ENCODE data around the gene DCDC2C. TPM values are rescaled to one million over a fixed set of nuclear protein-coding genes. Genes with fewer than 3 reads are reported as not detected.

The DCDC2C gene
- total RNA-seq, 2 donors from 2014 or later = not detected

DNA sequence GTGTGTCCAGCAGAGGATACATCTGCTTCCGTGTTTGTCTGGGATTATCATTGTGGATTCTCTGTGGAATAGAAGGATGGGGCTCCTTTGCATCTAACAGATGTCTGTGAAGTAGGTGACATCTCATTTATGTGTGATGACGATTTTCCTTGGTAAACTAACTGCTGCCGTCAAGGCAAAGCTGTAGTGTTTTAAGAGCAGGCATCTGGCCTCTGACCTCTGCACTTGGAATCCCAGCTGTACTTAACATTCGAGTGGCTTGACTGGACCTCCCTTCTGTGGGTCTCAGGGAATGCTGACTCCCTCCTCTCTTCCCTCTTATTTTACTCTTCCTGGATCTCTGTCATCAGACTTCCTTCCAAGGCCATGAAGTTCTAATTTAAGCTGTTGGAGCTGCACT lies 56.4 kb downstream of the DCDC2C start:
- Histone ChIP-seq H3K27ac (no peak overlapping the region), H3K4me1 (no peaks in the 10 kb centered on the region), H3K36me3 (no peaks in the 10 kb centered on the region), H3K9ac (ENCODE audit: low read depth in 2 of 2, low read length in 2 of 2) (no peak overlapping the region), H3K9me3 (no peaks in the 10 kb centered on the region), H3K4me3 (no peak overlapping the region), H3K27me3 (no peaks in the 10 kb centered on the region)
- DNase-seq = no peak
- intact Hi-C loops (cut with DNase I) = no loop called here
- TF ChIP-seq, protein P1, sequence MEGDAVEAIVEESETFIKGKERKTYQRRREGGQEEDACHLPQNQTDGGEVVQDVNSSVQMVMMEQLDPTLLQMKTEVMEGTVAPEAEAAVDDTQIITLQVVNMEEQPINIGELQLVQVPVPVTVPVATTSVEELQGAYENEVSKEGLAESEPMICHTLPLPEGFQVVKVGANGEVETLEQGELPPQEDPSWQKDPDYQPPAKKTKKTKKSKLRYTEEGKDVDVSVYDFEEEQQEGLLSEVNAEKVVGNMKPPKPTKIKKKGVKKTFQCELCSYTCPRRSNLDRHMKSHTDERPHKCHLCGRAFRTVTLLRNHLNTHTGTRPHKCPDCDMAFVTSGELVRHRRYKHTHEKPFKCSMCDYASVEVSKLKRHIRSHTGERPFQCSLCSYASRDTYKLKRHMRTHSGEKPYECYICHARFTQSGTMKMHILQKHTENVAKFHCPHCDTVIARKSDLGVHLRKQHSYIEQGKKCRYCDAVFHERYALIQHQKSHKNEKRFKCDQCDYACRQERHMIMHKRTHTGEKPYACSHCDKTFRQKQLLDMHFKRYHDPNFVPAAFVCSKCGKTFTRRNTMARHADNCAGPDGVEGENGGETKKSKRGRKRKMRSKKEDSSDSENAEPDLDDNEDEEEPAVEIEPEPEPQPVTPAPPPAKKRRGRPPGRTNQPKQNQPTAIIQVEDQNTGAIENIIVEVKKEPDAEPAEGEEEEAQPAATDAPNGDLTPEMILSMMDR (IDR thresholded peaks at IDR 0.05) = no peak

DNA sequence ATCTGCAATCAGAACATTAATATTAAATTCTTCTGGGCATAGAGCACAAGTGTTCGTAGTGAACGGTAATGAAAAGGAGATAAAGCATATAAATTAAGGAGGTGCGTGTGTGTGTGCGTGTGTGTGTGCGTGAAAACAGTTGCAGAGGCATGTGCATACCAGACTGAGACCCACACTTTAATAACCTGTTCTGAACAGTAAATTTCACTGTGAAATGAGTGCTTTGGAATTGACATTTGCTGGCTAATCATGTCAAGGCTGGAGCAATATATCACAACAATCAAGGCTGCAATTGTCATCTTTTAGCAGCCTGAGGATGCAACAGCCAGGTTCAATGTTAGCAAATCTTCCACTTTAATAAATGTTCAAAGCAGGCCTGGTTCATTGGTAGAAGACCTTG lies 57.9 kb downstream of the DCDC2C start:
- intact Hi-C loops (cut with DNase I) = no loop called here
- H3K4me1 ChIP-seq = no peaks in the 10 kb centered on the region
- H3K4me3 ChIP-seq = no peak overlapping the region
- no peak overlapping the region for H3K27ac ChIP-seq
- H3K9ac ChIP-seq (ENCODE audit: low read depth in 2 of 2, low read length in 2 of 2) = no peak overlapping the region
- no peak for DNase-seq
- H3K9me3 ChIP-seq = no peaks in the 10 kb centered on the region
- H3K27me3 ChIP-seq = no peaks in the 10 kb centered on the region
- TF ChIP-seq, protein P1 (IDR thresholded peaks at IDR 0.05) = no peak
- no peaks in the 10 kb centered on the region for H3K36me3 ChIP-seq

DNA sequence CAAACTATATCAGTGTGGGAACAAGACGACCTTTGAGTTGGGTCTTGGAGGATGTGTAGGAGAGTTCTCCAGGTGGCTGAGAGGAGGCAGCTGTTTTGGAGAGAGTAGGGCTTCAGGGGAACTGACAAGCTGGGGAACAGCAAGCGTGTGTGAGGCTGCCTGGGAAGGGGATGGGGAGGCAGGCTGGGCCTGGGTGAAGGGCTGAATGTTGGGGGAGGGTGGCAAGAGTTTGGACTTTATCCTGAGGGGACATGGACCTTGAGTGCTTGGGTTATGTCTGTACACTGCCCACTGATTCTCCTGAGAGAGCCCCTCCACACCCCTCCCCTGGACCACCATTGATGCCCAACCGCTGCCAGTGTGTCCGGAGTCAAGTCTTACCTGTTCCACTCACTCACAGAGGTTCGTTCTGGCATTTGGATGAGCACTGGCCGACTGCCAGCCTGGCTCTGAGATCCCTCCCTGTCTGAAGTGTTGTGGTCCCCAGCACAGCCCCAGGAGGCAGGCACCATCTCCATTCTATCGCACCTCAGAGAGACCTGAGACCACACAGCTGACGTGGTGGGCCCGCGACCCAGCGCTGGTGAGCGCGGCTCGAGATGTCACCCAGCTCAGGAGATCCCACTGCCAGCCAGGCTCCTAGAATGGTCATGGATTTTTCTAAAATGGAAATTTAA lies 59.5 kb downstream of the DCDC2C start:
- TF ChIP-seq, protein P1 (IDR thresholded peaks at IDR 0.05) = no peak
- DNase-seq = no peak
- H3K36me3 ChIP-seq = no peaks in the 10 kb centered on the region
- H3K9ac ChIP-seq (ENCODE audit: low read depth in 2 of 2, low read length in 2 of 2) = no peak overlapping the region
- H3K9me3 ChIP-seq = no peaks in the 10 kb centered on the region
- H3K27me3 ChIP-seq = no peaks in the 10 kb centered on the region
- H3K27ac ChIP-seq = no peak overlapping the region
- intact Hi-C loops (cut with DNase I) = no loop called here
- H3K4me3 ChIP-seq = no peak overlapping the region
- H3K4me1 ChIP-seq = no peaks in the 10 kb centered on the region

DNA sequence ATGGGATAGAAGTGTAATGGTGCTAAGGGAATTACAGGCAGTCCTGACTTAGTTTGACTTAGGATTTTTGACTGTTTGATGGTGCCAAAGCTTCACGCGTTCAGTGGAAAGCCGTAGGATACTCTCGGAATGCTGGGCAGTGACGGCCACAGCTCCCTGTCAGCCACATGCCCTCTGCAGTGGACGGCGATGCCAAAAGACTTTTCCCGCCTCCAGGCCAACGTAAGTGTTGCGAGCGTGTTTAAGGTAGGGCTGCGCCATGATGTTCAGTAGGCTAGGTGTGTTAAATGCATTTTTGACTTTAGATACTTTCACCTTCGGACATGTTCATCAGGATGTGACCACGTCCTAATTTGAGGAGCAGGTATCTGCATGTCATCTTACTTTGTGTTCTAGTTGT lies 63.4 kb downstream of the DCDC2C start:
- Histone ChIP-seq H3K27me3 (no peaks in the 10 kb centered on the region), H3K36me3 (no peaks in the 10 kb centered on the region), H3K9ac (ENCODE audit: low read depth in 2 of 2, low read length in 2 of 2) (no peak overlapping the region), H3K4me3 (no peak overlapping the region), H3K4me1 (no peaks in the 10 kb centered on the region), H3K27ac (no peak overlapping the region), H3K9me3 (no peaks in the 10 kb centered on the region)
- DNase-seq = no peak
- intact Hi-C loops (cut with DNase I) = no loop called here
- TF ChIP-seq, protein P1 (IDR thresholded peaks at IDR 0.05) = no peak

DNA sequence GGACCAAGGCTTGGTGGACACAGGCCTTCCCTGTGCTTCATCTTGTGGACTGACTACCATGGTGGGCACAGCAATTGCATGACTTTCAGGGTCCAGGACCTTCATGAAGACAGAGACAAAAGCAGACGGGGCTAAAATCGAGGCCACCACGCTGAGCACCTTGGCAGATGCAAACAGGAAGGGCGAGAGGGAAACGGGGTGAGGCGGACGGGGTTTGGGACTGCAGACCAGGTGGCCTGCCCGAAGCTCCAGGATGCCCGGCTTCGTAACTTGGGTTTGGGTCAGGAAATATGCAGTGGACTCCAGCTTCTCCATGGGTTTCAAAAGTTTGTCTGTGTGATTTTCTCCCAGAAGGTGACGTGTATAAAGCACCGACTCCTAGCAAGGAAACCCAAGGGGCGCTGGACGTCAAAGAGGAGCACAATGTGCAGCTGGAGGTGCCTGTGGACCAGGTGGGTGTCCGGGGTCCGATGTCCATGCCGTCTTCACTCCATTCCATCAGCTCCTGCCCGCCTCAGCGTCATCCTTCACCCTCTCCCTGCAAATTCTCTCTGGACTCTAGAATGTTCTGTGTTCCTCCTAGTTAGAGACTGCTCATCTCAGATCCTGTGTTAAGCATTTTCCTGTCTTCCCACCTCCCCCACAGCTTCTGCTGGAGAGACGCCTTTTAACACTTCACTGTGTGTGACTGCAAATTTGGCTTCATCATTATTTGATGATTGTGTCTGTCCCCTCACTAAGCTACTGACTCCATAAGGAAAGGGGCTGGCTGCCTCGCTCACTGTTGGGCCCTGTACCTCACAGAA lies 65.8 kb downstream of the DCDC2C start:
- Histone ChIP-seq H3K27me3 (no peaks in the 10 kb centered on the region), H3K9me3 (no peaks in the 10 kb centered on the region), H3K4me3 (no peak overlapping the region), H3K4me1 (no peaks in the 10 kb centered on the region), H3K27ac (no peak overlapping the region), H3K9ac (ENCODE audit: low read depth in 2 of 2, low read length in 2 of 2) (no peak overlapping the region), H3K36me3 (no peaks in the 10 kb centered on the region)
- DNase-seq = no peak
- TF ChIP-seq, protein P1 (IDR thresholded peaks at IDR 0.05) = no peak
- intact Hi-C loops (cut with DNase I) = no loop called here
